NCI-H2196 treated with DMSO at 0.1 percent for 48 hours (cell line): Measurements from ENCODE around the gene SLIT1.
"Not testable (repeated sequence)": the region's sequence is repeated elsewhere in the genome, so short reads cannot be mapped to it uniquely, and the experiment has no call there.

Experiments used
- DNase-seq: peaks from one replicate; lab custom pipeline; 2025; ENCODE audit not compliant: unreplicated experiment; lab: John Stamatoyannopoulos, UW

SLIT1 gene

DNA sequence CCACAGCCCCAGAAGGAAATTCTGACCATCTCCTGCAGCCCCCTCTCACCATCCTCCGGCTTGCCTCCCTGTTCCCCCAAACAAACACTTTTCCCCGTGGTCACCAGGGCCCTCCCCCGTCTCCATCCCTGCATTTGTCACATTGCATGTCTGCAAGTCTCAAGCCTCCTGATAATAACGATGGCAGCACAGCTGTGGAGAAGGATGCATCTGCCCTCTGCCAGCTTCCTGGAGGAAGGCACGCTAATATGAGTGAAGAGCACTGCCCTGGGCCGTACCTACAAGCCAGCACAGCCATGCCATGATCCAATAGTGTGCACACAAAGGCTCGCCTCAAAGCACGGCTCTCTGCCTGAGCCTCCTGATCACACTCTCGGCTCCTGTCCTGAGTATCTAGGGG lies 98.5 kb downstream of the SLIT1 start:
- no peak for DNase-seq

DNA sequence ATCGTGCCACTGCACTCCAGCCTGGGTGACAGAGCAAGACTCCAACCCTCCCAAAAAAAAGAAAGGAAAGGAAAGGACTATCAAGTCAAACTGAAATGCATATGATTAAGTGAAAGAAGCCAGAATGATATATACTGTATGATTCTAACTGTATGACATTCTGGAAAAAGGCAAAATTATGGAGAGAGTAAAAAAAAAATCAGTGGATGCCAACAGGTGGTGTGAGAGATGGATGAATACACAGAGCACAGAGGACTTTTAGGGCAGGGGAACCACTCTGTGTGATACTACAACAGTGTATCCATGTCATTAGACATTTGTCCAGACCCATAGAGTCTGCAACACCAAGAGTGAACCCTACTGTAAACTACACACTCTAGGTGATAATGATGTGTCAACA lies 99.2 kb downstream of the SLIT1 start:
- no peak for DNase-seq

DNA sequence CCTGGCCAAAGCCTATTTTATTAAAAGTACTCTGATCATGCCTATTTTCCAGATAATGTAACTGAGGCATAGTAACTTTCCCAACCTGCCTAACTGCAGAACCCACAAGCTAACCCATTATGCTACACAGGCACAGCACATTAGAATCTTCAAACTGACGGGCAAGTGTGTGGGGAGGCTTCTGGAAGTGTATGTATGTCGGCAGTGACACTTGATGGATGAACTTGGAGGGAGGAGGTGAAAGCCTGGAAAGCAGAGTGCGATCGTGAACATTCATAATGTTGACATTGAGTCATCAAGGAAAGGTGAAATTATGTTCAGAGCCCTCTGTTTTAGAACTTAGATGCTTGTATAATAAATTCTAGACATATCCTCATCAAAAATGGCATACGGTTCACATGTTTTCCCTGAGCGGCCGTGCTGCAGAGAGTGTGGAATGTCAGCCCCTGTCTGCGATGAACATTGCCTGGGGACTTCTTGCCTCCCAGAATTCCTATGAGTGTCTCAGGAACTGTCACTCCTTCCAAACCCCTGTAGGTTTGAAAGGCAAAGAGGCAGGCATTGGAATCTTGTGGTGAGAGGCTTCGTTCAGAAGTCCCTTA lies 102.4 kb downstream of the SLIT1 start:
- DNase-seq = no peak

DNA sequence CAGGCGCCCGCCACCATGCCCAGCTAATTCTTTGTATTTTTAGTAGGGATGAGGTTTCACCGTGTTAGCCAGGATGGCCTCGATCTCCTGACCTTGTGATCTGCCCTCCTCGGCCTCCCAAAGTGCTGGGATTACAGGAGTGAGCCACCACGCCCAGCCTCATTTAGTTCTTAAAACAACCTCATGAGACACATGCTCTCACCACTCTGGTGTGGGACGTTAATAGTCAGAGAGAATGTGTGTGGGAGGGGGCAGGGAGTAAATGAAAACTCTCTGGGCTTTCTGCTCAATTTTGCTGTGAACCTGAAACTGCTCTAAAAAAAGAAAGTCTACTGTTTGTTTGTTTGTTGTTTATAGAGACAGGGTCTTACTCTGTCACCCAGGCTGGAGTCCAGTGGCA lies 103.2 kb downstream of the SLIT1 start:
- not testable (repeated sequence) for DNase-seq

DNA sequence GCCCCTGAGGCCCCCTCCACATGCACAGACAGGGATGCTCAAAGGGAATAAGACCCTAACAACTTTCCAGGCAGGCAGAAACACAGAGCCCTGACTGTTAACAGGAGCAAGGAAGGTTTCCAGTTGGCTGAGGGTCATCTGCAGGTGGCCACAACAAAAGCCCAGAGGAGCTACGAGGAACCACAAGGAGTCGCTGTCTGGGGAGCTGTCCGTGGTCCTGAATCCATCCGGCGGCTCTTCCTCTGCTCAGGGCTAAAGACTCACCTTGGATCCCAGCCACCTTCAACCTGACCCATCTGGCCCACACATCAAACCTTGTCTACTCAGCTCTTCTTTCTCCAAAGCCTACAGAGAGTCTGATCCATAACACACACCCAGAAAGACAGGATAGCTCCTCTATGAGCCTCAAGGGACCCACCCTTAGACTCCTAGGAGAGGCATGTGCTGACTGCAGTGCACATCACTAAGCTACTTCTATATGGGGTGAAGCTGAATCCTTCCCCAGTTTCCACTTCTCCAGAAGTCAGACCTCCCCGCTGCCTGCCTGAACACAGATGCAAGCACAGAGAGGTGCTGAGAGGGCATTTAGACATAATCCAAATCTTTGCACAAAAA lies 104.0 kb downstream of the SLIT1 start:
- no peak for DNase-seq

DNA sequence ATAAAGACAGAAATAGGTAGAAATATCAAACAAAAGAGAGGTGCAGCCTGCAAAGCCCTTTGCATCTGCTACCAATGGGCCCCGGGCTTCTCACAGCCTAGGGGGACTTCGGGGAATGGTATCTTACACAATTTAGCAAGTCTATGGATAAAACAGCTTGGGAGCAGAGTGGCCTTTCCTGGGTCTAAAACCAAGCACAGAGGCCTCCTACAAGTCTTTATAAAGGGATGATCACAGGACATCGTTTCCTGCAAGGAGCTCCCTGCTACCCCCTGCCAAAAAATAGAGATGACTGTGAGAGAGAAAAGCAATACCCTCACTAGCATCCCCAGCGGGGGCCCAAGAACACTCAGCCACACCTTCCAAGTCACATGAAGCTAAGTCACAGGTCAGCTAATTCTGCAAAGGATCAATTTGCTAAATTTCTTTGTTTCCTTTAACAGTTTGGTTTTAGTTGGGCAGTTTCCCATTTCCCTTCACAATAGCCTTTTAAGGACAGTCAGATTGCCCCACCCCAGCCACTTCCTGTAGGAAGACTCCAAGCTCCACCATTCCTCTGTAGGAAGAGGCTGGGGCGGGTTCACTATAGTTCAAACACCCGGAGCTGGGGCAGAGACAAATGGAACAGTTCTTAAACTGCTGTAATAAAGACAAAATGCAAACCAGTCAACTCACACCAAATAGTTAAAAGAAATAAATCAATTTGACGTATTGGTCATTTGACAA lies 105.5 kb downstream of the SLIT1 start:
- no peak for DNase-seq

DNA sequence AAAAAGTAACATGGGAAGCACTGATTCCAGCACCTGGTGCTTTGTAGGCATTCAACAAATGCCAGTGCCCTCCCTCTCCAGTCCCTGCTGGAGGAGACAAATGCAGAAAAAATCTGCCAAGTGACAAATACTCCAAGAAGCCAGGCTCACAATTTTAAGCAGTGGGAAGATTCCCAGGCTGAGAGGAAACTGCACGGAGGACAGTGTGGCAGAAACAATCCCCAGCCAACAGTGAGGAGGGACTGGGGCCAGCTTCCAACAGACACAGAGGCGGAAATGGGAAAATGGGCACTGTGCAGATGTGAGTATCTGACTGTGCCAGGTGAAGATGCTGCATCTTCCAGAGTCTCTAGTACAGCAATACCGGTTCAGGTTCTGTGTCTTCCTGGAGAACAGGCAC lies 106.3 kb downstream of the SLIT1 start:
- DNase-seq = no peak

DNA sequence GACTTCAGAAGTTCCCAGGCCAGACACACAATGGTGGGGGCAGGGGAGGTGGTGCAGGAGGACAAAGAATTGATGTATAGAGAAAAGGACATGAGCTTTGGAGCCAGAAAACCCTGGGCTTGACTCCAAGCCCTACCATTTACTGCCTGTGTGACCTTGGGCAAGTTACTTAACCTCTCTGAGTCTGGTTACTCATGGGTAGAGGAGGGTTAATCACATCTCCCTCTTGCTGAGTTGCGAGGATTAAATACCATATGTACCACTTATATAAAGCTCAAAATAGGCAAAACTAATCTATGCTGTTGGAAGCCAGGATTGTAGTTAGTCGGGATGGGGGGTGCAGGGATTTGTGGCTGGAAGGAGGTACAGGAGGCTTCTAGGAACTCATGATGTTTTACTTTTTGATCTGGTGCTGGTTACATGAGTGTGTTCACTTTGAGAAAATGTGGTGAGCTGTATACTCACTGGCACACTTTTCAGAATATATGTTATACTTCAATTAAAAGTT lies 106.8 kb downstream of the SLIT1 start:
- DNase-seq = no peak

DNA sequence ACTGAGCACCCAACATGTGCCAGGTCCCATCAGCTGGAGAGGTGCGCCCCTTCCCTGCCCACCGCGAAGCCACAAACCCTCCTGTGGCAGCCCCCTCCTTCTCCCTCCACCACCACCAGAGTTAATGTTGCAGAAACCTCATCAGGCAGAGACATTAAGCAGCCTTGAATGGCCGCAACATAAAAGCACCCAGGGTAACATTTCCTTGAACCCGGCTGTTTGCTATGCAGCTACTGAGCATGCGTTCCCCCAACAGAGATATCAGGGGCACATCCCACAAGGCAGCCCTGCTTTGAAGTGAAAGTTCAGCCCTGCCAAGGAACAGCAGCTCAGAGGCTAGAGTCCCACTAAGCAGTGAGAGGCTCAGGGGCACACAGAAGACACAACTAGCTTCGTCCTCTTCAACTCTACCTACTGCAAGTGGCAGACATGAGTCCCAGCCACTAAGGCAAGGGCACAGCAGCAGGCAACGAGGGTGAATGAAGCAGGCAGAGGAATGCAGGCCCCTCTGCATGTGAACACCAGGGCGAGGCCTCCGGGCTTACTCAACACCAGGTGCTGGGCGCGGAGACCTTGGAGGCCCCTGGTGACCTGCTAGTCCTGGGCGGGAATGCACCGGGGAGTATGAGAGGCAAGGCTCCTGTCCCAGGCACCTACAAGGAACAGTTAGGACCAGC lies 107.4 kb downstream of the SLIT1 start:
- DNase-seq = no peak

DNA sequence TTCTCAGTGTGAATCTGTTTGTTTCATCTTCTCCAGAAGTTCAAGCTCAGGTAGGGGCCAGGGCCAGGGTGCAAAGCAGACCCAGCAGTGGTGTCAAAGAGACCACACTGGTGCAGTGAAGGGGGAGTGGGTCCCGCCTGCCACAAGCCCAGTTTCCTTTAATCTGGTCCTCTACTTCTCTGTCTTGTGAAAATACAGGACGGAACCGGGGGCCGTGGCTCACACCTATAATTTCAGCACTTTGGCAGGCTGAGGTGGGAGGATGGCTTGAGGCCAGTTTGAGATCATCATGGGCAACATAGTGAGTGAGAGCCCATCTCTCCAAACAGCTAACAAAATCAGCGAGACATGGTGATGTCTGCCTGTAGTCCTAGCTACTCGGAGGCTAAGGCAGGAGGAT lies 109.0 kb downstream of the SLIT1 start:
- DNase-seq = no peak

DNA sequence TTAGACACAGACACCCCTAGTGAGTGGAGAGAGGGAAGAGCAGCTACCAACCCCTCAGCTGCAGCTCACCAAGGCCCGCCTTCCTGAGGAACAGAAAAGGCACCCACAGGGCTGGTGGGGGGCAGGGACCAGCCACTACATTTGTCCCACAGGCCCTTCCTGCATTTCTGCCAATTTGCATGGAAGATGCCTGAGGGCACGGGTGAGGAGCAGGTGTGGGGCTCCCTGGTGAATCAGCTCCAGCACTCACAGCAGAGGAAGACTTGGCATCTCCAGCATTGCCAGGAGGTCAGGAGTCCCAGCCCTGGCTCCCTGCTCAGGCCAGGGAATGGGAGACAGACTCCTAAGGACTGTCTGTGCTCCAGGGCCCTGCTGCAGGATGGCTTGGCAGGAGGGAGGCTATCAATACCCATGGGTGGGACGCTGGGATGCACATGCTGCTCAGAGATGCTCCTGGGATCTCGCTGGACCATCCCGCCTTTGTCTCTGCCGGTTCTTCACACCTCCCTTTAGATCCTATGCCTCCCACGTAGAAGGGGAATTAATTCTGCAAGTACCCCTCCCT lies 109.7 kb downstream of the SLIT1 start:
- no peak for DNase-seq

DNA sequence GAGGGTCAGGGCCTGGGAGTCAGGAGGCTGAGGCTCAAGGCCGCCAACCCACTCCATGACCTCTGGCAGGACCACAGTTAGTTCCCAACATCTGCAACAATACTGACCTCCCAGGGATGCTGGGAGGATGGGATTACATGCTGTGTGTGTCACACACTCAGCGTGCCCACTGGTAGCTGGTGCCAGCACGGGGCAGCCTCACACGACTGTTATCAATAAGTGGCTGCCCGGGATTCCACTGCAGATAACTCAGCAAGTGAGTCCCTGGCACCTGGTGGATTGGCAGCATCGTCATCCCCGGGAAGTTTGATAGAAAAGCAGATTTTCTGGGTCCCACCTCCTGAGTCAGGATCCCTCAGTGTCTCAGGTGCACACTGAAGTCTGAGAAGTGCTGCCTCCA lies 110.3 kb downstream of the SLIT1 start:
- DNase-seq = no peak

DNA sequence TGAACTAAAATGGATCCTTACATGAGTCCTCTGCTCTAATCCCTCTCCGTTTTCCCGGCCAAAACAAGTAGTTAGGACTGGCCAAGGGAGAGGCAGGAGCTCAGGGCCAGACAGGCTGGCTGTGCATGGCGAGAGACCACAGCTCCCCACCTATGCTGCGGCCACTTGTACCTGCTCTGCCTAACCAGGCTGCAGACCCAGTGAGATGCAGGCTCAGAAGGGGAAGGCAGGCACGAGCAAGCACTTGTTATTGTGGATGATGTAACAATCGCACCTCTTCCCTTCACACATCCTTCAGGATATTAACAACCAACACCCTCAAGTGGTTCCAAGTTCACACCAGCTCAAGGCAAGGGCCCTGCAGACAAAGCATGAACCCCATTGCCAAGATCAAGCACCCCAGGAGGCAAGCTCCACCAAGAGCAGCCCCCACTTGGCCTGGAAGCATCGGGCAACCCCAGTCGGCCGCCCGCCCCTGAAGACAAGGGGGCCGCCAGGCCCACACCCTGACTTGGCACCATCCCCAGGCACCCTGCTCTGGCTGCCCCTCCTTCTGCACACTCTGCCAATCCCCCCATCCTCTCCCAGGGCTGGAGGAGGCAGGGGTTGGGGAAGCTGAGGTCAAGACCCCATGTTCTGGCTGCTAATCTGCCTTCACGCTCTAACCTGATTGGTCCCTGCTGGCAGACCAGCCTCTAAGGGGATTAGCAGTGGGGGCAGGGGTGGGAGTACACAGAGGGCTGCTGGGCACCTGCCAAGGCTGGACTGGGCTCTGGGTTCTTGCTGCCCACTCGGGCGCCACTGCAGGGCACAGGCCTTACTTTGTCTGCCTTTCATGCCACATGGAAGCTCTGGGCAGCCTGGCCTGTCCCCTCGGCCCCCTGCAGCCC lies 111.3 kb downstream of the SLIT1 start:
- no peak for DNase-seq

DNA sequence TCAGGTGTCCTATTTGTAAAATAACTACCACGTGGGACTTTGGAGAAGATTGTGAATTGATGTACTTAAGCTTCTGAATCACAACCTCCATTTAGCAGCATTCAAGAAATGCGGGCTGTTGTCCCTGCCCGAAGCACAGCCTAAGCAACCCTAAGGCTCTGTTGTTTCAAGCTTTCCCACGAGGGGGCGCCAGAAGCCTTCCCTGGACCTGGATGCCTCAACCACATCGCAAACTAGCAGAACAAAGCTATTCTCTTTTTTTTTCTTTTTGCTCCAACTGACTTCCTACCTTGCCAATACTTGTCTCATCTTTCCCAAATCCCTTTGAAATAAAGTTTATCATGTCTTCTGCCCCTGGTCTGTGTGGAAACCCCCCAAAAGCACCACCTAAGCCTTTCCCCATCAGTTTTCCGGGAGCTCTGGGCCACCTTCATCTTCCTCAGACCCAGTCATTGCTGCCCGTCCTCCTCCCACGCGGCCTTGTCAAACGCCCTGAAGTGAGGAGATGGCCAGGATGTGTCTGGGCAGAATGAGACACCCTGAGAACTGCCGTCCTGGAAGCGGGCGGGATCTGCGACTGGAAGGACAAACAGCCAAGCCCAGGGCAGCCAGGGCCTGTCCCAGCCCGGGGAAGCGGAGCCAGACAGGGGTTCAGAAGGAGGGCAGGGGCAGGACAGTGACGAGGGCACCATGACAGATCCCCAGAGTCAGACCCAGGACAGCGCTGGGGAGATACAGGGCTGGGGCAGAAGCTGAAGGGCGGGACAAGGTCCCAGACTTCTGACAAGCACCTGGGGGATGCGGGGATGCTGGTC lies 112.7 kb downstream of the SLIT1 start:
- DNase-seq = no peak

DNA sequence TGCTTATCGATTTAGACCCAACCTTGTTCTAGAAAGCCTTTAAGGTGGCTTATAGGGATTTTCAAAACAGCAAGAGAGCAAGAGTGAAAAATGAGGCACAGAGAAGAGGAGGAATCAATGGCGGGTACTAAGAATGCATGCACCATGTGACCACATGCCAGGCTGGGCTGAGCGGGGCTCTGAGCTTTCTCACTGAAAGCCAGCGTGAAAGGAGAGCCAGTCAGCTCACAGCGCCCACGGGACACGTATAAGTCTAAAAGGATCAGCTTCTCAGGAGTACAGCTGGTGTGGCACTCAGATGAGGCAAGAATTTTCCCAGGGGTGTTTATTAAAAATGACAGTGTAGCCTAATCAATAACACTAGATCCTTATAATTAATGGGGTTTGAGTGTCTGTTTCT lies 114.3 kb downstream of the SLIT1 start:
- no peak for DNase-seq

DNA sequence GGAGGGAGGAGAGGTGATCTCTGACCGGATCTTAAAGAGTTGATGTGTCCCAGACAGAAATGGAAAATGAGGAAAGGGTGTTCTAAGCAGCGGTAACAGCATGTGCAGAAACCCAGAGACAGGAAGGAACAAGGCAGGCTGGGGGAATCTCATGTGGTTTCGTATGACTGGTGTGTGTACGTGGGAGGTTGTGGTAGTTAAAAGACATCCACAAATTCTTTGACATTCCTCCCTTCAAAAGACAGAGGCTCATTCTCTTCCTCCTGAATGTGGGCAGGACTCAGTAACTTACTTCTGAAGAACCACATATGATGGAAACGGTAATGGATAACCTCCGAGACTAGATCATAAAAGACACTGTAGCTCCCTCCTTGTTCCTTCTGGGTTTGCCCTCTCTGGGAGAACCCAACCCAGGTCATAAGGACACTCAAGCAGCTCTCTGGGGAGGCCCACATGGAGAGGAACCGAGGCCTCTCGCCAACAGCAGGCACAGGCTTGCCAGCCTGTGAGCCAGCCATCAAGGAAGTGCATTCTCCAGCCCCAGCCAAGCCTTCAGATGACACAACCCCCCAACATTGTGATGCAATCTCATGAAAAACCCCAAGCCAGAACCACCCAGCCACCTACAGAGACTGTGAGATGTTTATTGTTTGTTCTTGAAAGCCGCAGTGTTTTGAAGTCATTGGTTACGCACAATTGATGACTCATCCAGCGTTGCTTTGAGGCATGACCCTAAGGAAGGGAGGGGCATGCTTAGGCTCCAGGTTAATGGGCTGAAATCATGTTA lies 116.0 kb downstream of the SLIT1 start:
- no peak for DNase-seq

DNA sequence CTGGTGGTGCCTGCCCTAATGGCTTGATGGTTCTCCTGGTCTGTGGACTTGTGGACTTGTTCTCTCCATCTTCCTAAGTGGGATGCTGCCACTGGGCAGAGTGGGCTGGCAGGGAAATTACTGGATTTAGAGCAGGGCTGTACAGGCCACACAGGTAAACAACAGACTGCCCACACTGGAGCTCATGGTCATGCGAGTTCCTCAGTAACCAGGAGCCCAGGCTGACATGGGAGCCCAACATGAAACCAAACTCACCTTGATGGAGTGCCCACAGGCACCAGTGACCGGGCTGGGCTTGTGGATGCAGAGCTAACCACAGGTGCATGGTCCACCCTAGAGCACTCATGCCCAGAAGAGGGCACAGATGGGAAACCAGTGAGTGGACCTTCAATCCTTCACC lies 116.7 kb downstream of the SLIT1 start:
- DNase-seq = no peak

DNA sequence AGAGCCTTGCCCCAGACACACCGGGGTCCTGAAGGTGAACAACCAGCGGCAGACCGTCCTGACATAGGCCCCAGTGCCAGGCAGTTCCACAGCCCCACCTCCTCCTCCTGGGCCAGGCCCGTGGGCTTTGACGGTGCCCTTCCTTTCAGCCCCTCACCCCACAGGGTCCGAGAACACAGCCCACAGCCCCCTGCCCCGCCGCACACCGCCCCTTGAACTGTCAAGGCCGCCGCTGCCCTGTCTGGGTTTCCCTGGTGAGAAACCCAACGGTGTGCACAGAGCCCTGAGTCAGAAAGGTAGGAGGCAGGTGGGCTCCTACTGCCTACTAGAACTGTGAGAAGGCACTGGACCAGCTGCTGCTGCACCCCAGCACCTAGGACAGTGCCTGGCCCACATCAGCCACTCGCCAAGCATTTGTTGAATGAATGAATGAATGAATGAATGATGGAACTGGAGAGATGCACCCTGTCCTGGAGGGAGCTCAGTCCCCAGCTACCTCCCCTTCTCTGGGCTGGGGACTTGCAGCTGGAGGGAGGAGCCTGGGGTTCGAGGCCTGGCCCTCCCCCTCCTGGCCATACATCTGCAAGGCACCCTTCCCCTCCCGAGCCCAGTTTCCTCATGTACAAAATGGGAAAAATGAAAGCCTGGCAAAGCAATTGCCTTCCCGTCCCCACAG lies 117.9 kb downstream of the SLIT1 start:
- no peak for DNase-seq
